NCI-H2029 (cell line): ENCODE data around the gene BABAM2.

Experiments used
- DNase-seq: peaks from one replicate; lab custom pipeline; 2025; lab: John Stamatoyannopoulos, UW

The BABAM2 gene

DNA sequence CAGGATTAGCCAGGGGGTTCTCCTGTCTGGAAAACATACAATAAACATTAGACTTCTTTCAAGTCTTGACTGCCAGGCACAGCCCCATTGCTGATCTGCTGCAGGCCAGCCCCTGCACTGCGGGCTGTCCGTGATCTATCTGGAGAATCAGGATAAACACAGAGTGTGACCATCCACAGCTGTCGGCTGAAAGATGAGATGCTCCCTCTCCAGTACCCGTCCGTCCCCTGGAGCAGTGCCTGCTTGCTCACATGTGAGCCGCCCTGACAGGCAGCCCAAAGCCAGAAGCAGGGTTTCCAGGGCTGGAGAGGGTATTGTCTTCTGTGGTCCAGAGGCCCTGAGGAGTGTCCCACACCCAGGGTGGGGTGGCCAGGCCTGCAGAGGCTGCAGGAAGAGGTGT, 456.1 kb downstream of the BABAM2 start:
- DNase-seq, result no peak

DNA sequence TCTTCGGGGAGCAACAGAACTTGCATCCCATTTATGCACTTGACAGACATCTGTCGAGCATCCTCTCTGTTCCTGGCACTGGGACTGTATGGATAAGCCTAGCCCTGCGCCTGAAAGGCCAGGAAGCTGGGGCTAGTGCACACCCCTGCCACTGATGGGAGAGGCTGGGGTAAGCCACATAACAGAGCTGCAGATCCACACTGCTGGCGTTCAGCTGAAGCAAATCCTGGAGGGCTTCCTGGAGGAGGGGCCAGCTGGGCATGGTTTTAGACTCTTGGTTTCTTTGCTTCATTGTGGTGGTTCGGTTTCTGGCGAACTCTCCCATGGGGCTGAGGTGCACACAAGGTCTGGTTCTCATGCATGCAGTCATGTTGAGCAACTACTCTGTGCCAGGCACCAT, 456.7 kb downstream of the BABAM2 start:
- DNase-seq, result no peak

DNA sequence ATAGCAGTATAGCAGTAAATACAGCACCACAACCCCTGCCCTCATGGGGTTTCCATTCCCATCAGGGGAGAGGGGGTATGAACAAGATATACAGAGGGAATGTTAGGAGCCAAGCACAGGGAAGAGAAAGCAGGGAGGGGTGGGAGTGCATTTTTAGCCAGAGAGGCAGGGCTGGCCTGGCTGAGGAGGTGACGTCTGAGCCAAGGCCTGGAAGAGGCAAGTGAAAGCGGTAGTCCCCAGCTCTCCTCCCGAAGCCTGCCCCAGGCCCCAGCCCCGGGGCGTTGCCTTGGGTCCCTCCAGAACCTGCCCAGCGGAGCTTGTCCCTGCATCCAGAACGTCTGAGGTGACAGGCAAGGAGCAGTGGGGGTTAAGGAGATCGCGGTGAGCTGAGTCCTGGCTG, 457.1 kb downstream of the BABAM2 start:
- no peak for DNase-seq

DNA sequence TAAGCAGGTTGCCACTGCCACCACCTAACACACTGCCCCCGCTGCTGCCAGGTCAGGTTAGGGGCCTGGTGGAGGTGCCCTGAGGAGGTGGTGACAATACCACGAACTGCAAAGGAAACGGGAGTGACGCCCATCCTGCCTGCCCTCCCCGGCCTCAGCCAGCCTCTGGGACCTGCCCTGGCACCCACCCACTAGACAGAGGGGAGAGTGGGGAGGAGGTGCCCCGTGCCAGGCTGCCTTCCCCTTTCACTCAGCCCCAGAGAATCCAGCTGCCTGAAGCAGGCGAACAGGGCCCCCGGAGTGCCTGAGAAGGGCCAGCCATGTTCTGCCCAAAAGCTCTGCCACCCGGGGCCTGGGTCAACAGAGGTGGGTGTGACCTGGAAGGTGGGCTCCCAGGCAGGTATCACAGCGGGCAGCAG, 457.6 kb downstream of the BABAM2 start:
- DNase-seq, result no peak

DNA sequence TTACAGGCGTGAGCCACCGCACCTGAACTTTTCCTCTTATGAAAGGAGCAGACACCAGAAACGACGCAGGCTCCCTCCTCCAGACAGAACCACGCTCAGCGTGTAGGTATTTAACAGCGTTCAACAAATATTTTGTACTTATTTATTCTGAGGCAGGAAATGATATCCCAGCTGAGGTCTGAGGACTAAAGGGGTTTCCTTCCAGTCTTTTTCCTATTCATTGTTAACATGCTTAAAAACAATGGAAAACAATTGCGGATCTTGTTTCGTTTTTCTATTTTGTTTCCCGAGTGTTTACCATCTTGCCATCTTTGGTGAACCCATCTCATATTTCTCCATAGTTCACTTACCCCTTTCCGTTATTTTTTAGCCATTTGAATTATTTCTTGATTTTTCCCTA, 458.4 kb downstream of the BABAM2 start:
- DNase-seq, result no peak

DNA sequence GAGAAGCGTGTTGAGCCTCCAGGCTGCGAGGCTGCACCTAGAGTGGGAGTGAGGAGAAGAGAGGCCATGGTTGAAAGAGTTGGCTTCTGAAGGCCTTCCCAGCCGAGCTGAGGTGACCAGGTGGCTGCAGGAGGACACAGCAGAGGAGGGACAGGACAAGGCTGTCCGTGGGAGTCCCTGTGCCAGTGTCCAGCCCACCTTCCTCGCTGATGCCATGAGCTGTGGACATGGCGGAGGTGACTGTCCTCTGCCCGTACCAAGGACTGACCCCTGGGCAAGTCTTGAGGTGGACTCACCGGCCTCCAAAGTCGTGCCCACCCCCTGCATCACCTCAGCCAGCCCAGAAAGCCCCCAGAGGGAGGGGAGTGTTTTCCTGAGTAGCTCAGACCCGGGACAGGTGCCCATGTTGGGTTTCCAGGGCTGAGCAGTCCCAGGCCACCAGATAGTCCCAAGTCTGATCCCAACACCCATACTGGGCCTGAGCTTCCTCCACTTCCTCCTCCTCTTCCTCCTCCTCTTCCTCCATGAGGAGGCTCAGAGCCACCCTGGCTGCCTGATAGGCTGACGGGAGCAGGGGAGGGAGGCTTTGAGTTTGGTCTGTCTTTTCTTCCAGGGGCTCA, 459.1 kb downstream of the BABAM2 start:
- DNase-seq, result no peak

DNA sequence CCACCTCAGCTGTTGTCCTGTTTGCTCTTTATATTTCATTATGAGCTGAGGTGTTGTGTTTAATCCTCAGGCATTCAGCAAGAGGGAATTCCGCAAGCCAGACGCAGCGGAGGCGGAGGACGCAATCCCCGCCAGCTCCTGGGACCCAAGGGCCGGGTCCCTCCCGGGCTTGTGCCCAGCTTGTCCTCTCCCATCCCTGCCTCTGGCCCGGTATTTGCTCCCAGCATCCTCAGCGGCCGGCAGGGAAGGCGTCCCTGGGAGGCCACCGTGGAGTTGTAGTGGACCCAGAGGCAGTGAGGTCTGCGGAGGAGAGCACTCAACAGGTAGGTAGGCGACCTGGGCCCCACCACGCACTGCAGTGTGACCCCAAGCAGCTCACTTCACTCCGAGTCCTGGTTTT, 459.7 kb downstream of the BABAM2 start:
- no peak for DNase-seq

DNA sequence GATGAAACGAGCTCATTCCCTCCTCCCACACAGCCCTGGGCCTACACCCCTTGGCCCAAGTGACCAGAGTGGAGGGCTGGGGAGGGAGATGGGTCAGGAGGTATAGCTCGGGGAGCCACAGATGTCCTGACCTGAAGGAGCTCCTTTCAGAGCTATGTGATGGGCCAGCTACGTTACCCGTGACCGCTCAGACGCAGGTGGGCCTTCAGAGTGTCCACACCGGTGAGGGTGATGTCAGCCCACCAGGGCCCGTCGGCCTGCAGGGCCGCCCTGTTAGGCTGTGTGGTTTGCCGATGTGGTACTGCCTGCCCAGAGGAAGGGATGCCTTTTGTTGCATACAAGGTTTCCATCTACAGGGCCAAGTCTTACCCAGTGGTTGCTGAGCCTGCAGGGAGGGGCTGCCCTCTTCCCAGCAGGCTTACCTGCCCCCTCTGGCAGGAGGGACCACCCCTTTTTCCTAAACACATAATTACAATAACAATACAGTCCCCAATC, 460.3 kb downstream of the BABAM2 start:
- DNase-seq, result no peak

DNA sequence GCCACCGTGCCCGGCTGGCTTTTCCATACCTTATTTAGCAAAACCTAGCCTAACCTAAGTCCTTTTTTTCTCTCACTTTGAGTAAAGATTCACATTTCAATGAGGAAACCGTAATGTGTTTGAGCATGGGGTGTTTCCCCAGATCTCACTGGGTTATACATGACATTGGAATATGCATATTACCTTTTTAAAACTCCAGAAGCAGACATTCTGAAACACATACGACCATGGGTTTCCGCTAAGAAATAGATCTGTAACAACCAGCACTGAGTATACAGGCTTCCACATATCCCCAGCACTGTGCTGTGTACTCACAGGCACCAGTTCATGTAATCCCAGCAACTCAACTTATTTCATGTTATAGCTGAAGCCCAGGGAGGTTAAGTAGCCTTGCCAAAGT, 461.1 kb downstream of the BABAM2 start:
- DNase-seq, result no peak

DNA sequence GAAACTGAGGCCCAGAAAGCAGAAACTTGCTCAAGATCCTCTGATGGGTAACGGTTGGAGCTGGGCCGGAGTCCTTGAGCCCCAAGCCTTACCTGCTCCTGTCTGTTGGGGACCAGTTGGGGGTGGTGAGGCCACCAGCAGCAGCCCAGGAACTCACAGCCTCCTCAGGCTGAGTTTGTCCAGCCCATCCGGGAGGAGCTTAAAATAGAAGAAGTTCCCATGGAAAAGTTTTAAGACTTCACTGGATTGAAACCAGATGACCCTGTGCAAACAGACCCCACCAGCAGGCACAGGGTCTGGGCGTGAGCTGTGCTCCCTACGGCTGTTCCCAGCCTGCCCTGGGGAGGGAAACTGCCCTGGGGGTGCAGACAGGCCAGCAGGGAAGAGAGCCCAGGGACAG, 461.6 kb downstream of the BABAM2 start:
- no peak for DNase-seq

DNA sequence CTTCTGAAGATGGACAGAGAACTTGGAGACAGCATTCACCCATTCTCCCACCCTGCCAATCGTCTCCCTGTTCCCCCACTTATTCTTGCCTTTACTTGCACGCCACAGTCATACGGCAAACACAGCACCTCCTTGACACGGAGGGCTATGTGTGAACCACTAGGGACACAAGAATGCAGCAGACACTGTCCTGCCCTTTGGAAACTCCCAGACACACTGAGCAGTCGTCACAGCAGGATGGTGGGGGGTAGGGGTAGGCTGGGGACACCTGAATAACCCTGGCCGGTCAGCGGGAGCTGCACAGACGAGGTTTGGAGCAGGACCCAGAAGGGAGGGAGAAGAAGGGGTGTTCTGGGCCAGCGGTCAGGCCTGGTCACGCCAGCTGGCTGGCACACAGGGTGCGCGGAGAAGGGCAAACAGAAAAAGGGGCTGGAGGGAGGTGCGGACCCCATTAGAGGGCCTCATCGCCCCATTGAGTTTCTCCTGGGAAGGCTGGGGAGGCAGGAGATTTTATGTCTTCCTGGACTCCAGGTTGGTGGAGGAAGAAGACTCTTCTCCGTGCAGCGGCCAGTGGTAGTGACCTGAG, 462.2 kb downstream of the BABAM2 start:
- no peak for DNase-seq

DNA sequence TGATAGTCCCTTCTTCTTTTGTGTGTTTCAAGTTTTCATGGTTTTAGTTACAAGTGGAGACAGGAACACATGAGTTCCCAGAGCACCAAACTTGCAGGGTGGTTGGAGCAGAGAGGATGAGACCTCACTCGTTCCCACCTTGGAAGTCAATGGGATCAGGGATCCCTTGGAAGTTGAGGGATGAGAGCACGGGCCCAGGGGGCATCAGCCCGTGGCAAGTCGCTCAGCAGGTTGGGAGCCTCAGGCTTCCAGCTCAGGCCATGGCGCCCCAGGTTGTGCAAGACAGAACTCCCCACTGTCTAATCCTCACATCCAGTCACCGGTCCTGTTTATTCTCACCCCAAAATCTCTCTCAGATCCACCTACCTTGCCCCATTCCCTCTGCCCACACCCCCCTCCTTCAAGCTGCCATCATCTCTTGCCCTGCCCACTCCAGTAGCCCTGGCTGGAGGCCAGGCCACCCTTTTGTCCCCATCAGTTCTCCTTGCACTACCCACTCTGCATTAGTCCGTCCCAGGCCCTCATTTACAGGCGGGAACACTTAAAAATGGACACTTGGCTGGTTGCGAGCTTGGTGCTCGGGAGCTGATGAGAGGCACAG, 464.5 kb downstream of the BABAM2 start:
- no peak for DNase-seq

DNA sequence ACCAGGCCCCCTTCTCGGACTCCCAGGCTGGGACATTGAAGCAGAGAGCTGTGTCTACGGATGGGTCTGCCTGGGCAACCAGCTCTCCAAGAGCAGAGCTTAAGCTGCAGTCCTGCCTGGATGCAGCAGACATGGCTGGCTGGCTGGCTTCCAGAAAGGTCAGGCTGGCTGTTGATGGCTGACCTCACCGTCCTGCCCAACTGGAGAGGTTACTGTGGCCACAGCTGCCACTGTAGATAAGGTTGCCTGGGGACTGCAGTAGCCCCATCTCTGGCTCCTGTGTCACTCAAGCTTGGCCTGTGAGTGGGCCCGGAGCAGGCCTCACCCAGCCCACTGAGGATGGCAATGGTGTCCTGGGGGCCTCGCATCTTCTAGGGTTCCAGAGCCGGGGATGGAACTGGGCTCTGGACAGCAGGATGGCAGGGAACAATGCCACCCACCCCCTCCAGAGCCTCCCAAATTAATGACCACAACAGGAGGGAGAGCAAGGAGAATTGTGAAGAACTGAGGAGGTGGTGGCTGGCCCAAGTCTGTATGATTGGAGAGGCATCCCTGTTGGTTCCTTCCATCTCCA, 465.1 kb downstream of the BABAM2 start:
- no peak for DNase-seq

DNA sequence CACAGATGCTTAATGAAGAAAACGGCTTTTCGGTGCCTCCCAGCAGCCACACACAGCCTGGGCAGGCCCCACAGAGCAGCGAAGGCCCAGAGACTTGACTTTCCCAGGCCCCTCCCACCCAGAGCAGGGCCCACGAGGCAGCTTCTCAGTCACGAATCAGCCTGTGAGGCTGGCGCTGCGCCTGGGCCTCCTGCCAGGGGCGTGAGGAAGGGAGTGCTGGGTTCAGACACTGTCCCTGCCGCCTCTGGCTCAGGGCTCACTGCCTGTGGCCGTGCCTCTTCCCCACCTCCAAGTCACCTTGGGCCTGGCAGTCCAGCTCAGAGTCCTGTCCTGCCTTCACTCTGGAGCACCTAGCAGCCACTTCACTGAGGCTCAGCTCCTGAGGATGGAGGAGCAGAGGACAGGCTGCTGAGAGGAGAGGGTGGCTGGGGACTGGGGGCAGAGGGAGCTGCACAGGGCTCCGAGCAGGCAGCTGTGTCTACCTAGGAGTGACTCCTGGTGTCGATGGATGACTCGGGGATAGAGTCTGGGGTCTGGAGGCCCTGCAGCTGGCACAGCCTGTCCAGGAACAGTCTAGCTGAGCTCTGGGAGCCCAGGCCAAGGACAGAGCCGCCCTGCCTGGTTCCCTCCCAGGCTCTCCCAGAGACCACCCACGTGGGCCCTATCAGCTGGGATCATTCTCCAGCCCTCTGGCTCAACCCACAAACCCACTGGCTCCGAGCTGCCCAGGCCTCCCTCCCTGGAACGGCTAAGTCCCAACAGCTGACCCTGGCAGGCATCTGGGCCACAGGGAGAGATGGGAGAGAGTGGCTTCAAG, 465.8 kb downstream of the BABAM2 start:
- peak; percentile 17 for DNase-seq

DNA sequence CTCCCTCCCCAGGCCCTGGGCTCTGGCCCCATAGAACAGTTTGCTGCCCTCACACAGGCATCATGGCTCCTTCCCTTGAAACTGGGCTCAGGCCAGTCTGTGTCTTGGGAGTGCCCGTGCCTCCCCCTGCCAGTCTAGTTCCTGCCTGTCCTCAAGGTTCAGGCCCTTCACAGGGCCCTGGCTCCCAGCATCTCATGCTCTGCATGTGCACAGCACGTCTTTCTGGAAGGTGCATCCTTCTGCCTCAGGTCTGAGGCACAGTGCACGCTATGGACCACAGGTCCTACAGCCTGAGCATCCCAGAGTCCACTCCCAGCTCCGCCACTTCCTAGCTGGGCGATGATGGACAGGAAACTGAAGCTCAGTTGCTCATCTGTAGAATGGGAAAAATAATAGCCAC, 466.5 kb downstream of the BABAM2 start:
- DNase-seq, result no peak

DNA sequence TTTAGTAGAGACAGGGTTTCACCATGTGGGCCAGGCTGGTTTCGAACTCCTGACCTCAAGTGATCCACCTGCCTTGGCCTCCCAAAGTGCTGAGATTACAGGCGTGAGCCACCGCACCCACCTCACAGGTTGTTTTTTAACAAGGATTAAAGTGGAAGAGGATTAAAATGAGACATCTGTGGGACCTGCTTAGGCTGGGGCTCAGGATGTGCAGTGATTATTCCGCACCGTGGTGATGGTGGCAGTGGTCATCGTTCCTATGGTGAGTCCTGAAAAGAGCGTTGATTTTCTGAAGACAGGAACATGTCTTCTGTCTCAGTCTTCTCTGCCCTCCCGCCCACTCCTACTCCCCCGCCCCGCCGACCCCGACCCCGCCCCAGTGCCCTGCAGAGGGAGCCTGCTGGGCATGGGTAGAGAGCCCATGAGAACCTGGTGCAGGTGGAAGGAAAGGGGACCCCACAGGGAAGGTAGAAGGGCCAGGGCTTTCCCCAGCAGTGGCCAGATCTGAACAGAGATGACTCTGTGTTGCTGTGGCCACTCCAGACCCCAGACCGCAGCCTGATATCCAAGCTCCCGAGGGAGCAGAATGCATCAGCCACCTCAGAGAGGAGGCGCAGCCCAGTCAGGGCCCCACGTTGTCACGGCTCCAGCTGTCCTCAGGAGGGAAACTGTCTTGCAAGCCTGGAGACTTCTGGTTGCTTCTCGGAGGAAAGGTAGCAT, 467.6 kb downstream of the BABAM2 start:
- DNase-seq, result no peak

DNA sequence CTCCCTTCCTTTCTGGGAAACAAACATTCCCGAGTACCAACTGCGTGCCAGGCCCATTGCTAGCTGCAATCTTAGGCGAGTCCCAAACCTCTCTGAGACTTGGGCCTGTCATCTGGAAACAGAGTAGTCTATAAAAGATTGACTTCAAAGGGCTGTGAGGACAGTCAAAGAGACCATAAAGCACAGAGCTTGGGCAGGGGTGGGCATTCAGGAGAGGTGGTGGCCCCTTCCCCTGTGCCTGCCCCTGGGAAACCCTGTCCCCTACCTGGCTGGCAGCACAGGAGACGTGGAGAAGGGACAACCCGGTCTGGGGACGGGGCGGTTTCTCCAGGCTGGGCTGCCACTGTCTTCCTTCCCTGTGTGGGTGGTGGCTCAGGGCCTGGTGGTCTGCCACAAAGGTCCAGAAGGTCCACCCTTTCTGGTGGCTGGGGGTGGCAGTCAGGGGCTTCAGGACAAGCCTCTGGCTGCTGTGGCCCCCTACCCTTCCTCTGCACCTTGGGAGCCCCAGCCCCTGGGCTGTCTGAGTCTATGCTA, 468.2 kb downstream of the BABAM2 start:
- no peak for DNase-seq

DNA sequence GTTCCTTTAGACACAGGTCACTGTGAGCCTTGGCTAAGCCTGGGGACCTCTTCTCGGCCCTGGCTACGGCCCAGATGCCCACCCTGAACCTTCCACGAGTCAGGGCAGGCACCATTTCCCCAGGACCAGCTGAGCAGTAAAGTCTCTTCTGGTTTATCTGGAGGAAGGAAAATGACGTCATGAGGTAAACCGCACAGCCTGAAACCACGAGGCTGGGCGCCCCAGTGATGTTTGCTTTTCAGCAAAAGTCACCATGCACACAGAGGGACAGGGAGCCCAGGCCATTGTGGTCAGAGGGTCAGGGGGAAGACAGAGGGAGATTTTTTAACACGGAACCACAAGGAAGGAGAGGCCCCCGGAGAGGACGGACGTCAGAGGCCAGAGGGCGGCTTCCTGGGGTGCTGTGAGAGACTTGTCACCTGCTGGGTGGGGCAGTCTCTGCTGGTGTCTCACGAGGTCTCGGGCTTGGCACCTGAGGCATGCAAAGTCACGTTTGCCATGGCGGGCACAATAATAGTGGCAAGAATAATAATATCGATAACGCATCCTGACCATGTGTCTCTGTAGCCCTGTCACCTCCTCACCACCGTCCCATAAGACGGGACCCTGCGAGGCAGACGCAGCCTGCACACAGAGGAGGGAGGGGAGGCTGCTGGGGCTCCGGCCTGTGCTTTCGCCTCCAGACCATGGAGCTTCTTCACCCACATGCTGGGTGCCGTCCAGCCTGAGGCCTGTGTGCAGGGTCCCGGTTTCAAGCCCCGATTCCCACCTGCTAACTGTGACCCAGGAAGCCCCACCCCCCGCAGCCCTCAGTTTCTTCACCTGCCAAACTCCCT, 468.9 kb downstream of the BABAM2 start:
- DNase-seq, result no peak

DNA sequence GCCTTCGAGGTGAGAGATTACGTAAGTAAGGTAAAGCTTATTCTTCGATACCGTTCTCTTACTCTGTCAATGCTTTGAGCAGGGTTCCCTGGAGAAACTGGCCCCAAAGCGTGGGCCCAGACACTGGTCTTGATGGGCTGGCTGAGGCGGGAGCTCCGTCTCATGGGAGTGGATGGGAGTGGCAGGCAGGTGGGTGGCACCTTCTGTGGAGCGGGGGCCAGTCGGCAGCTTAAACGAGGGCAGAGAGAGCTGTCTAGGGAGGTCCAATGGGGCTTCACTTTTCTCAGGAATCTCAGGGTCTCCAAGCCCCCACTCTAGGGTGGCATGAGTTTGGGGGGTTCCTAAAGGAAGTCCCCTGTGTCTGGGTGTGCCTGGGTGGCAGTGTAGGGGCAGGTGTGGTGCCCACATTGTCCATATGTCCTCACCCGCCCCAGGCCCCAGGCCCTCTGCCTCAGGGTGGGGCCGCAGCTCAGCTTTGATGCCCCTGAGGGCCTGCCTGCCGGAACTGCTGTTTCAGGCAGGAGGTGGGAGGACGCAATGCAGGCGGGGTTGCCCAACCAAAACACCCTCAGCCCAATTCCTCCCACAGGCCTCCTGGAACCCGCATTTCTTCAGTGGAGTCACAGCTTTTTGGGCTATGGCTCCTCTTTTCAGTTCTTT, 469.7 kb downstream of the BABAM2 start:
- no peak for DNase-seq

DNA sequence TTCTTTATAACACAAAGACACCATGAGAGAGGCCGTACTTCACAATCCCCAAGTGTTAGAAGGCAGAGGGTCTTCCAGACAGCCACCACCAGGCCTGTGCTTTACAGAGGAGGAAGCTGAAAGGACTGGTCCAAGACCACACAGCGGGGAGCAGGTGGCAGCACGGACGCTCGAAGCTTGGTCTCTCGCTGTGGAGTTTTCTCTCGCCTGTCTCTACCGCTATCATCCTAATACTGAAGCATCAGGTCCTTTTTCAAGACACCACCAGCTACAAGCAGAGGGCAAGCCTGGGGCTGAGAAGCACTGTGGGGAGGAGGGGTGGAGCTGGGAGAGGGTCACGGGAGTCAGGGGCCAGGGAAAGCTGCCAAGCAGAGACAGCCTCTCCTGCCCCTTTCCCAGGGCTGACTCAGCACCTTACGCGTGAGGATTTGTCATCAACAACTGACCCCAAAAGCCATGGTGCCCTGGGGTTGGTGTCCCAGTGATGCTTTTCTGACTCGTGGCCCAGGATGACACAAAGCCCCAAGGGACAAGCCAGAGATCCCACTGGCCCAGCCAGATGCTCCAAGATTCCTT, 470.3 kb downstream of the BABAM2 start:
- no peak for DNase-seq
